ENCODE results near the gene CALB2.

Gene CALB2

GRCh38 chr16:71384073-71384724 is 25.7 kb downstream of the CALB2 start:
- DNase-seq (ENCODE audit: low spot score) = no peak
- Histone ChIP-seq H3K23ac (ENCODE audit: low read depth, low read length, poor library complexity) (no peak overlapping the region), H3K4me3 (ENCODE audit: low read length in 2 of 2) (peak overlapping the region in 1 of 2 donors; percentile 69), H2AFZ (ENCODE audit: low read length) (no peak overlapping the region), H2BK120ac (ENCODE audit: low read depth, low read length) (no peak overlapping the region), H2BK12ac (ENCODE audit: low read length) (peak overlapping the region; percentile 34), H3K4ac (ENCODE audit: low read length) (no peak overlapping the region), H3K27me3 (ENCODE audit: control insufficient read depth in 3 of 3, insufficient read depth in 3 of 3, low read depth in 1 of 3, low read length in 3 of 3) (peaks cover 0 to 8% (median 0%) of the 10 kb centered on the region in 3 experiments), H2AK5ac (ENCODE audit: low read depth, low read length) (peak overlapping the region; percentile 35), H3K9me3 (replicated peaks in 1 of 2; ENCODE audit: control insufficient read depth in 2 of 2, insufficient read depth in 1 of 2, low read depth in 1 of 2, low read length in 2 of 2) (peaks cover 0 to 2% of the 10 kb centered on the region in 2 donors), H2BK15ac (ENCODE audit: low read length) (peak overlapping the region; percentile 41), H4K91ac (ENCODE audit: low read depth, low read length, poor library complexity) (peak overlapping the region; percentile 79), H3K18ac (ENCODE audit: low read length) (no peak overlapping the region), H3K4me1 (ENCODE audit: control insufficient read depth in 2 of 2, insufficient read depth in 1 of 2, low read depth in 1 of 2, low read length in 2 of 2) (peaks cover 7 to 19% of the 10 kb centered on the region in 2 donors), H3K14ac (ENCODE audit: low read length) (peak overlapping the region; percentile 40), H3K79me1 (ENCODE audit: low read depth, low read length) (no peaks in the 10 kb centered on the region), H4K8ac (ENCODE audit: low read depth, low read length) (peak overlapping the region; percentile 74), H2BK5ac (ENCODE audit: low read length) (no peak overlapping the region), H3K4me2 (ENCODE audit: insufficient read depth, low read length, poor library complexity, severe bottlenecking) (no peak overlapping the region), H3K36me3 (replicated peaks in 1 of 2; ENCODE audit: control insufficient read depth in 2 of 2, insufficient read depth in 2 of 2, low read length in 2 of 2) (no peaks in the 10 kb centered on the region), H3K27ac (replicated peaks; ENCODE audit: low read length) (peak overlapping the region; percentile 23), H3K9ac (ENCODE audit: low read depth, low read length, poor library complexity) (peak overlapping the region; percentile 53)
- 100% methylated on average over 4 of the region's 10 CpGs; no CpG with 5 or more reads in 1 of the 2 donors for WGBS, 2 donors (ENCODE audit: extremely low coverage in 2 of 2, insufficient read length in 2 of 2, insufficient replicate concordance in 1 of 2)

- DNase-seq (ENCODE audit: low spot score) = no peak
- Histone ChIP-seq H2AFZ (ENCODE audit: low read length) (no peak overlapping the region), H3K4me1 (ENCODE audit: control insufficient read depth in 2 of 2, insufficient read depth in 1 of 2, low read depth in 1 of 2, low read length in 2 of 2) (peaks cover 7 to 19% of the 10 kb centered on the region in 2 donors), H3K9me3 (replicated peaks in 1 of 2; ENCODE audit: control insufficient read depth in 2 of 2, insufficient read depth in 1 of 2, low read depth in 1 of 2, low read length in 2 of 2) (peaks cover 0 to 2% of the 10 kb centered on the region in 2 donors), H2BK15ac (ENCODE audit: low read length) (no peak overlapping the region), H3K4ac (ENCODE audit: low read length) (no peak overlapping the region), H4K8ac (ENCODE audit: low read depth, low read length) (no peak overlapping the region), H3K23ac (ENCODE audit: low read depth, low read length, poor library complexity) (no peak overlapping the region), H2AK5ac (ENCODE audit: low read depth, low read length) (no peak overlapping the region), H2BK5ac (ENCODE audit: low read length) (no peak overlapping the region), H3K36me3 (replicated peaks in 1 of 2; ENCODE audit: control insufficient read depth in 2 of 2, insufficient read depth in 2 of 2, low read length in 2 of 2) (no peaks in the 10 kb centered on the region), H2BK120ac (ENCODE audit: low read depth, low read length) (no peak overlapping the region), H3K27me3 (ENCODE audit: control insufficient read depth in 3 of 3, insufficient read depth in 3 of 3, low read depth in 1 of 3, low read length in 3 of 3) (peaks cover 0 to 8% (median 0%) of the 10 kb centered on the region in 3 experiments), H3K18ac (ENCODE audit: low read length) (peak overlapping the region; percentile 11), H3K79me1 (ENCODE audit: low read depth, low read length) (no peaks in the 10 kb centered on the region), H3K4me3 (ENCODE audit: low read length in 2 of 2) (no peak overlapping the region), H4K91ac (ENCODE audit: low read depth, low read length, poor library complexity) (no peak overlapping the region), H3K27ac (replicated peaks; ENCODE audit: low read length) (no peak overlapping the region), H3K4me2 (ENCODE audit: insufficient read depth, low read length, poor library complexity, severe bottlenecking) (no peak overlapping the region), H2BK12ac (ENCODE audit: low read length) (no peak overlapping the region), H3K9ac (ENCODE audit: low read depth, low read length, poor library complexity) (no peak overlapping the region), H3K14ac (ENCODE audit: low read length) (no peak overlapping the region)
- WGBS, 2 donors (ENCODE audit: extremely low coverage in 2 of 2, insufficient read length in 2 of 2, insufficient replicate concordance in 1 of 2) = no CpG with 5 or more reads among the region's 9 CpGs
Measured at GRCh38 chr16:71387045-71387871, 28.7 kb downstream of the CALB2 start.

DNA sequence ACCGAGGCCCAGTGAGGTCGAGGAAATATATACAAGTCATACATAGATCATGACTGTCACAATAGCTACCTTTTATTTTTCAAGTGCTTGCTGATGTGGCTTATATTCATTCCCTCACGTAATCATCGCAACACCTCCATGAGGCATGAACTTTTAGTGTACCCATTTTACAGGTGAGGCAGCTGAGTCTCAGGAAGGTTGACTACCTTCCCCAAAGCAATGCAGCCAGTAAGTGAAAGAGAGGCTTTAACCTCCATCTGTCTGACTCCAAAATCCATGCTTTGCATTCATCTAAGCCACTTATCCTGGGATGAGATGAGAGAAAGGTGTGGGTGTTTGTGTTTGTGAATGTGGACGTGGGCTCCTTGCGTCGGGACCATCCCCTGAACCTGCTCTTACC is 30.8 kb downstream of the CALB2 start:
- Histone ChIP-seq H3K4me2 (ENCODE audit: insufficient read depth, low read length, poor library complexity, severe bottlenecking) (no peak overlapping the region), H3K27ac (replicated peaks; ENCODE audit: low read length) (no peak overlapping the region), H3K14ac (ENCODE audit: low read length) (no peak overlapping the region), H2BK120ac (ENCODE audit: low read depth, low read length) (no peak overlapping the region), H4K8ac (ENCODE audit: low read depth, low read length) (no peak overlapping the region), H2BK15ac (ENCODE audit: low read length) (no peak overlapping the region), H3K4ac (ENCODE audit: low read length) (no peak overlapping the region), H4K91ac (ENCODE audit: low read depth, low read length, poor library complexity) (no peak overlapping the region), H3K36me3 (replicated peaks in 1 of 2; ENCODE audit: control insufficient read depth in 2 of 2, insufficient read depth in 2 of 2, low read length in 2 of 2) (no peaks in the 10 kb centered on the region), H3K9me3 (replicated peaks in 1 of 2; ENCODE audit: control insufficient read depth in 2 of 2, insufficient read depth in 1 of 2, low read depth in 1 of 2, low read length in 2 of 2) (peaks cover 0 to 2% of the 10 kb centered on the region in 2 donors), H3K18ac (ENCODE audit: low read length) (no peak overlapping the region), H2AK5ac (ENCODE audit: low read depth, low read length) (no peak overlapping the region), H3K9ac (ENCODE audit: low read depth, low read length, poor library complexity) (no peak overlapping the region), H3K79me1 (ENCODE audit: low read depth, low read length) (no peaks in the 10 kb centered on the region), H3K23ac (ENCODE audit: low read depth, low read length, poor library complexity) (no peak overlapping the region), H2BK12ac (ENCODE audit: low read length) (no peak overlapping the region), H3K27me3 (ENCODE audit: control insufficient read depth in 3 of 3, insufficient read depth in 3 of 3, low read depth in 1 of 3, low read length in 3 of 3) (peaks cover 0 to 8% (median 0%) of the 10 kb centered on the region in 3 experiments), H2AFZ (ENCODE audit: low read length) (no peak overlapping the region), H3K4me1 (ENCODE audit: control insufficient read depth in 2 of 2, insufficient read depth in 1 of 2, low read depth in 1 of 2, low read length in 2 of 2) (peaks cover 3 to 13% of the 10 kb centered on the region in 2 donors), H2BK5ac (ENCODE audit: low read length) (no peak overlapping the region), H3K4me3 (ENCODE audit: low read length in 2 of 2) (no peak overlapping the region)
- no peak for DNase-seq (ENCODE audit: low spot score)
- no CpG with 5 or more reads among the region's 7 CpGs for WGBS, 2 donors (ENCODE audit: extremely low coverage in 2 of 2, insufficient read length in 2 of 2, insufficient replicate concordance in 1 of 2)

- no peak overlapping the region for H2BK15ac ChIP-seq (ENCODE audit: low read length)
- H4K91ac ChIP-seq (ENCODE audit: low read depth, low read length, poor library complexity) = no peak overlapping the region
- no peaks in the 10 kb centered on the region for H3K36me3 ChIP-seq (replicated peaks in 1 of 2; ENCODE audit: control insufficient read depth in 2 of 2, insufficient read depth in 2 of 2, low read length in 2 of 2)
- no peak overlapping the region for H3K27ac ChIP-seq (replicated peaks; ENCODE audit: low read length)
- no peak overlapping the region for H2AK5ac ChIP-seq (ENCODE audit: low read depth, low read length)
- H2AFZ ChIP-seq (ENCODE audit: low read length) = no peak overlapping the region
- H3K9ac ChIP-seq (ENCODE audit: low read depth, low read length, poor library complexity) = no peak overlapping the region
- no peak for DNase-seq (ENCODE audit: low spot score)
- peaks cover 0 to 12% (median 0%) of the 10 kb centered on the region in 3 experiments for H3K27me3 ChIP-seq (ENCODE audit: control insufficient read depth in 3 of 3, insufficient read depth in 3 of 3, low read depth in 1 of 3, low read length in 3 of 3)
- no peak overlapping the region for H2BK120ac ChIP-seq (ENCODE audit: low read depth, low read length)
- H3K18ac ChIP-seq (ENCODE audit: low read length) = no peak overlapping the region
- no peak overlapping the region for H3K14ac ChIP-seq (ENCODE audit: low read length)
- no peaks in the 10 kb centered on the region for H3K9me3 ChIP-seq (replicated peaks in 1 of 2; ENCODE audit: control insufficient read depth in 2 of 2, insufficient read depth in 1 of 2, low read depth in 1 of 2, low read length in 2 of 2)
- H3K4me3 ChIP-seq (ENCODE audit: low read length in 2 of 2) = no peak overlapping the region
- H2BK5ac ChIP-seq (ENCODE audit: low read length) = no peak overlapping the region
- H2BK12ac ChIP-seq (ENCODE audit: low read length) = no peak overlapping the region
- H3K79me1 ChIP-seq (ENCODE audit: low read depth, low read length) = no peaks in the 10 kb centered on the region
- no peak overlapping the region for H3K23ac ChIP-seq (ENCODE audit: low read depth, low read length, poor library complexity)
- H3K4ac ChIP-seq (ENCODE audit: low read length) = no peak overlapping the region
- H3K4me2 ChIP-seq (ENCODE audit: insufficient read depth, low read length, poor library complexity, severe bottlenecking) = no peak overlapping the region
- no peaks in the 10 kb centered on the region for H3K4me1 ChIP-seq (ENCODE audit: control insufficient read depth in 2 of 2, insufficient read depth in 1 of 2, low read depth in 1 of 2, low read length in 2 of 2)
- WGBS, 2 donors (ENCODE audit: extremely low coverage in 2 of 2, insufficient read length in 2 of 2, insufficient replicate concordance in 1 of 2) = no CpG with 5 or more reads among the region's 10 CpGs
- H4K8ac ChIP-seq (ENCODE audit: low read depth, low read length) = no peak overlapping the region
Measured at GRCh38 chr16:71396594-71396993, 38.1 kb downstream of the CALB2 start.
